Measurements from ENCODE around the gene IST1.

The IST1 gene

DNA sequence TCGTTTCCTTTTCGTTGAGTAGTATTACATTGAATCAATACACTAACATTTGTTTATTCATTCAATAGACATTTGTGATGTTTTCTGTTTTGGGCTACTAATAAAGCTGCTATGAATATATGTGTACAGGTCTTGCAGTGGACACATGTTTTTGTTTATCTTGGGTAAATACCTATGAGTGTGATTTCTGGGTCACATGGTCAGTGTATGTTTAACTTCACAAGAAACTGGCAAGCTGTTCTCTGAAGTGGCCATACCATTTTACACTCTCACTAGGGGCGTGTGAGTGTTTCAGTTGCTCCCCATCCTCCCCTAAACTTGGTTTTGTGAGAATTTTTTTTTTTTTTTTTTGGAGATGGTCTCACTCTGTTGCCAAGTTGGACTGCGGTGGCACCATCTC is 69.9 kb downstream of the IST1 start:
- DNase-seq (ENCODE audit: low read depth): no peak

DNA sequence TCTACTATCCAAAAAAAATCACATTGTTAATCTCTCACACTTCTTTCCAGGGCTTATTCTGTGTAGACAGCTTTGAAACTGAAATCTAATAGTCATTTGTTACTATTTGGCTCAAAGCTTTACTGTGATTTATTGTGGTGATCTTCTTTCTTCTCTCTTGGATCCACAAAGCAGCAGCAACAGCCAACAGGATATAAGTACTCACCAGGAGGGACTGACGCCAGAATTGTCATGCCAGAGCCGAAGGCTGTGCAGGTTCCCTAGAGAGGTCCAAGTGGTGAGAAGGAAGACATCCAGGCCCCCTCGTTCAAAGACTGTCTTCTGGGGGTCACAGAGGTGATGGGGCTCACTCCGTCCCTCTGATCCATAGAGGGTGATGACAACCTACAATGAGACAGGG is 71.6 kb downstream of the IST1 start:
- no peak for DNase-seq (ENCODE audit: low read depth)

DNA sequence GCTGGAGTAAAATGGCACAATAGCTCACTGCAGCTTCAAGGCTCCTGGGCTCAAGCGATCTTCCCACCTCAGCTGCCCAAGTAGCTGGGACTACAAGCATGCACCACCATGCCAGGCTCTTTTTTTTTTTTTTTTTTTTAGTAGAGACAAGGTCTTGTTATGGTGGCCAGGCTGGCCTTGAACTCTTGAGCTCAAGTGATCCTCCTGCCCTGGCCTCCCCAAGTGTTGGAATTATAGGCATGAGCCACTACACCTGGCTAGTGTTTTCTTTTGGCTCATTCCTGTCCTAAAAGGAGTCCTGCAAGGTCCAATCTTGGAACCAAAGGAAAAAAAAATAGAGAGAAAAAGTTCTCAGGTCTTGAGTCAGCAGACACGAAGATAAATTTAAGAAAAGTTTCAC is 74.0 kb downstream of the IST1 start:
- DNase-seq (ENCODE audit: low read depth): no peak

DNA sequence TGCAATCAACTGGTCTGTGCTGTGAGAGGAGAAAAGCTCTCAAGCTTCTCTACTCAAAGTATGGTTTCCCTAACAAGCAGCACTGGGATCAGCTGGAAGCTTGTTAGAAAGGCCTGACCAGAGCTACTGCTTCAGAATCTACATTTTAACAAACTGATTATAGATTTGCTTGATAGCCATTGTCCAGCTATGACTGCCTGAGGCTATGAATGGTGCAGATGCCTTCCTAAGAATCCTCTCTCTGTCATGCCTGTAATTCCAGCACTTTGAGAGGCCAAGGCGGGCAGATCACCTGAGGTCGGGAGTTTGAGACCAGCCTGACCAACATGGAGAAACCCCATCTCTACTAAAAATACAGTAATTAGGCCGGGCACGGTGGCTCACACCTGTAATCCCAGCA is 76.2 kb downstream of the IST1 start:
- DNase-seq (ENCODE audit: low read depth): no peak

DNA sequence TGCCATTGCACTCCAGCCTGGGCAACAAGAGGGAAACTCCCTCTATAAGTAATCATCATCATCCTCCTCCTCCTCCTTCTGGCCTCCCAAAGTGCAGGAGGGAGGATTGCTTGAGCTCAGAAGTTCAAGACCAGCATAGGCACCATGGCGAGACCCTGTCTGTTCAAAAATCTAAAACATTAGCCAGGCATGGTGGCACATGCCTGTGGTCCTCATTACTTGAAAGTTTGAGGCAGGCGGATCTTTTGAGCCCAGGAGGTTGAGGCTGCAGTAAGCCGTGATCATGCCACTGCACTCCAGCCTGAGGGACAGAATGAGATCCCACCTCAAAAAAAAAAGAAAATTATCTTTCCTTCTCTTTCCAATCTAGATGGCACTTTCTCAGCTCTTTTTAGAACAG is 77.0 kb downstream of the IST1 start:
- no peak for DNase-seq (ENCODE audit: low read depth)

DNA sequence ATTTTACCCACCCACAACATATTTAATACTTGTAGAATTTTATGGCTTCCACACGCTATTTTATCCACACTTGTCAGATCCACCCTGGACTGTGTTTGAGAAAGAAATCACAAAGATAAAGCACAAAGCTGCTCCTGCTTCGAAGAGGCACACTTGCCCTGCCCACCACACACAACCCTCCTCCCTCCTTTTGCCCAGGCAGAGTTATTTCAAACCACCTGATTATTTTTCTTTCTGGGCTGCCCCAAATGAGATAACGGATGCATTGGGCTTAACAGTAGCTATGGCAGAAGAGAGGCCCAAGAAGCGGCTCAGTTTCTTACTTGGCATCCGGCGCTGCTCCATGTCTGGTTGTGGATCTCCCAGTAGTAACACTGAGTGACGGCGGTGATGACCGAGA is 77.7 kb downstream of the IST1 start:
- no peak for DNase-seq (ENCODE audit: low read depth)

DNA sequence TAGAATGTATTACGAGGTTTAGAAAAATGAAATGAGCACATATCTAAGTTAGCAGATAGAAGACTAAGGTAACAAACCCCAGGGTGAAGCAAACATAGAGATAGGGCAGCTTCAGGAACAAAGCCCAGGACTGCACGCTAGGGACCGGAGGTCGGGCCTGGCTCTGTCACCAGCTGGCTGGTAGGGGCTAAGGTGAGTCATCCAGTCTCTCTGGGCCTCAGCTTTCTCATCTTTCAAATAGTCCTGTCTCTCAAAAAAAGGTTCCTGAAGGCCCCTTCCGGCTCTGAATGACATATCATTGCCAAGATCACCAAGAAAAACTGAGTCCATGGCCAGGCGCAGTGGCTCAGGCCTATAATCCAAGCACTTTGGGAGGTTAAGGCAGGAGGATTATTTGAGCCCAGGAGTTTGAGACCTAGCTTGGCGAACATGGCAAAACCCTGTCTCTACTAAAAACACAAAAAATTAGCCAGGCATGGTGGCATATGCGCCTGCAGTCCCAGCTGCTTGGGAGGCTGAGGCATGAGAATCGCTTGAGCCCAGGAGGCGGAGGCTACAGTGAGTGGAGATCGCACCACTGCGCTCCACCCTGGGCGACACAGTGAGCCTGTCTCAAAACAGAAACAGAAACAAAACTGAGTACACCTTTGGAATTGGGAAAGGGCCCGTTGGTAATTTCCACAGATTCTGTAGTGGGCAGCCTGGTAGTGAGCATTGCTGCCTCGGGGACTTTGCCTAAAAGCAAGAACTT is 78.9 kb downstream of the IST1 start:
- no peak for DNase-seq (ENCODE audit: low read depth)
